DOHH2 (cell line): Measurements from ENCODE around the gene NOXO1.

Experiments
- EZH2phosphoT487 ChIP-seq: fragments of 200-600 bp; sonication (generic); IDR thresholded peaks from 2 replicates; pipeline ENCODE4 v1.6.1; 2017; ENCODE audit warnings: borderline replicate concordance, mild to moderate bottlenecking, antibody characterized with exemption, low read length, moderate library complexity, mixed read lengths
- TF ChIP-seq, protein P1 (sequence below): fragments of 200-600 bp; sonication (generic); IDR thresholded peaks from one replicate; pipeline ENCODE4 v1.5.1; 2014; ENCODE audit warnings: antibody characterized with exemption, mild to moderate bottlenecking, low read depth, low read length; ENCODE audit not compliant: poor library complexity, severe bottlenecking

GRCh38 chr16:1976216-1976520, 5.1 kb downstream of the NOXO1 start:
- TF ChIP-seq, protein P1, sequence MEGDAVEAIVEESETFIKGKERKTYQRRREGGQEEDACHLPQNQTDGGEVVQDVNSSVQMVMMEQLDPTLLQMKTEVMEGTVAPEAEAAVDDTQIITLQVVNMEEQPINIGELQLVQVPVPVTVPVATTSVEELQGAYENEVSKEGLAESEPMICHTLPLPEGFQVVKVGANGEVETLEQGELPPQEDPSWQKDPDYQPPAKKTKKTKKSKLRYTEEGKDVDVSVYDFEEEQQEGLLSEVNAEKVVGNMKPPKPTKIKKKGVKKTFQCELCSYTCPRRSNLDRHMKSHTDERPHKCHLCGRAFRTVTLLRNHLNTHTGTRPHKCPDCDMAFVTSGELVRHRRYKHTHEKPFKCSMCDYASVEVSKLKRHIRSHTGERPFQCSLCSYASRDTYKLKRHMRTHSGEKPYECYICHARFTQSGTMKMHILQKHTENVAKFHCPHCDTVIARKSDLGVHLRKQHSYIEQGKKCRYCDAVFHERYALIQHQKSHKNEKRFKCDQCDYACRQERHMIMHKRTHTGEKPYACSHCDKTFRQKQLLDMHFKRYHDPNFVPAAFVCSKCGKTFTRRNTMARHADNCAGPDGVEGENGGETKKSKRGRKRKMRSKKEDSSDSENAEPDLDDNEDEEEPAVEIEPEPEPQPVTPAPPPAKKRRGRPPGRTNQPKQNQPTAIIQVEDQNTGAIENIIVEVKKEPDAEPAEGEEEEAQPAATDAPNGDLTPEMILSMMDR: no peak
- no peak for TF ChIP-seq EZH2phosphoT487
